H1 (cell line): Measurements from ENCODE around the gene CHD9. TPM values are rescaled to one million over a fixed set of nuclear protein-coding genes. Genes with fewer than 3 reads are reported as not detected.

Source experiments
- BRCA1 ChIP-seq: IDR thresholded peaks from 2 replicates; pipeline ENCODE4 v1.6.1; 2012; ENCODE audit warnings: low read depth, low read length, improper control_type of control experiment
- CHD7 ChIP-seq: fragments of 300-600 bp; sonication (generic); IDR thresholded peaks from 2 replicates; pipeline ENCODE4 v1.7.1; 2012; ENCODE audit warnings: low read length, moderate library complexity, mild to moderate bottlenecking, inconsistent platforms; ENCODE audit not compliant: insufficient replicate concordance
- NANOG ChIP-seq: IDR thresholded peaks from 2 replicates; pipeline ENCODE4 v1.6.1; 2011; ENCODE audit warnings: low read length, low read depth, mild to moderate bottlenecking, inconsistent platforms; ENCODE audit not compliant: insufficient read depth, poor library complexity, severe bottlenecking
- SP1 ChIP-seq: IDR thresholded peaks from 2 replicates; pipeline ENCODE4 v1.6.1; 2011; ENCODE audit warnings: low read depth, low read length
- YY1 ChIP-seq: IDR thresholded peaks from 2 replicates; pipeline ENCODE4 v1.6.1; 2011; ENCODE audit warnings: low read depth, mild to moderate bottlenecking, low read length
- polyA plus RNA-seq, 7 experiments: library from polyadenylated mRNA; depleted of rRNA in 3 of 7; stranded (reverse) in 5 of 7; unstranded in 2 of 7; fragments of >200 nt in 5 of 7; fragments of 200-250 nt in 2 of 7; gene quantifications; 1 replicate in 5 of 7; 2 replicates in 1 of 7; 4 replicates in 1 of 7; pipeline versions ENCODE4 v1.2.1 to v1.2.3, GENCODE V29; 2011 to 2013; ENCODE audit warnings: missing spikeins in 2 of 7, mixed read lengths in 2 of 7
- total RNA-seq: library from RNA; stranded (reverse); fragmentation: NEBNext Ultra II Directional; extraction: Animal tissue kit (Norgen Biotek cat#: 25700); gene quantifications from 2 replicates; pipeline ENCODE4 v1.2.1, GENCODE V29; 2021

The CHD9 gene
- total and polyA plus RNA-seq, 2 of the 8 experiments (the other 6 are each of a cell fraction or from before 2014, with no cell fraction given) = 9.9 to 32.4 TPM

DNA sequence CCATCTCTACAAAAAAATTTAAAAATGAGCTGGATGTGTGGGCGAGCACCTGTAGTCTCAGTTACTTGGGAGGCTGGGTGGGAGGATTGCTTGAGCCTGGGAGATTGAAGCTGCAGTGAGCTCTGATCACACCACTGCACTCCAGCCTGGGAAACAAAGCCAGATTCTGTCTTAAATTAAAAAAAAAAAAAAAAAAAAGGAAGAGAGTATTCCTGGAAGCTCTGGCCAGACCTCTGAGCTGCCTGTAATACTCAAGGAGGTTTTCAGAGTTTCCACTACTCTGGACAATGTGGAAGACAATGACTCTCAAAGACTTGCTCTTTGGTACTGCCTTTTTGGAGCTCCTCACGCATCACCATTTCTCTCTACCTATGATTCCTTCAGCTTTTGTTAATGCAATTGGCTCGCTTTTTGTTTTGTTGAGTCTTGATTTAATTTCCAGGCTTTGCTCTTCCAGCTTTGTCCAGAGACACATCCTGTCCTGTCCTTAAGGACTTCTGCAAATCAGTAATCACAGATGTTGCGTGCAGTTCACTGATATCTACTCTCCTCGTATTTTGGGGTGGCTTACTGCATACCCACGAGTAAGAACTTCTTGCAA is 10.8 kb downstream of the CHD9 start (continued):
- TF ChIP-seq CHD7 (no peak), YY1 (no peak), NANOG (no peak), SP1 (no peak), BRCA1 (no peak)
- TF ChIP-seq, all 59 proteins: peak for 0
